LNCaP clone FGC (cell line): Measurements from ENCODE around the gene COL7A1.

Experiments
- DNase-seq: peaks from one replicate; pipeline ENCODE4 v3.0.0-alpha.2; 2011; ENCODE audit warnings: low read depth
- H3K4me3 ChIP-seq: 2 replicates; pipeline ENCODE4 v1.5.1; 2011; ENCODE audit warnings: mild to moderate bottlenecking, low read depth, low read length, control low read depth
- CTCF ChIP-seq: IDR thresholded peaks from 2 replicates; pipeline ENCODE4 v1.5.1; 2012; ENCODE audit warnings: mild to moderate bottlenecking; ENCODE audit not compliant: control insufficient read depth, insufficient read depth; ENCODE audit errors: extremely low read depth

The COL7A1 gene

DNA sequence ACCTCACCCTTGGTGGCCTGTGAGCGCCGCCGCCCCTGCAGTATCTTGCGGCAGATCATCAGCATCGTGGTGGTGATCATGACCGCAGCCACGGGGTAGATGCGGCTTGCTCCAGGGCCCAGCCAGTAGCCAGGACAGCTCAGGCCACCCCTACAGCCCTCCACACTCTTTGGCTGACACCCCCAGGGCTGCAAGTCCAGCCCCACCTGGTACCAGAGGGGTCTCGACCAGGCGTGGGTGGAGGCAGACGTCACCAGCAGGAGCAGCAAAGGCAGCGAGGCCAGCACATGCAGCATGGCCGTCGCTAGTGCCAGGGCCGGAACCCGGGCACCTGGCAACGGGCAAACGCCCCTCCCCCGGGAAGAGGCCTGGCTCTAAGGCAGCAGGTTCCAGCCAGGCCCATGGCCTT lies 26.3 kb upstream of the COL7A1 start, which contains the start of gene TMEM89:
TMEM89 (minus strand) TSS at position 309 of the 409 bp plus-strand sequence; CDS start at position 296, 13 bp downstream.
- no peak within 1 kb of the TSS for H3K4me3 ChIP-seq
- TF ChIP-seq CTCF, result no peak
- DNase-seq, result no peak

GRCh38 chr3:48619541-48620524 lies 24.7 kb upstream of the COL7A1 start:
- peak; percentile 30 for DNase-seq
- H3K4me3 ChIP-seq, result no peak overlapping the region
- TF ChIP-seq CTCF, result no peak

GRCh38 chr3:48617559-48617958 lies 22.4 kb upstream of the COL7A1 start:
- TF ChIP-seq CTCF, result no peak
- no peak for DNase-seq

DNA sequence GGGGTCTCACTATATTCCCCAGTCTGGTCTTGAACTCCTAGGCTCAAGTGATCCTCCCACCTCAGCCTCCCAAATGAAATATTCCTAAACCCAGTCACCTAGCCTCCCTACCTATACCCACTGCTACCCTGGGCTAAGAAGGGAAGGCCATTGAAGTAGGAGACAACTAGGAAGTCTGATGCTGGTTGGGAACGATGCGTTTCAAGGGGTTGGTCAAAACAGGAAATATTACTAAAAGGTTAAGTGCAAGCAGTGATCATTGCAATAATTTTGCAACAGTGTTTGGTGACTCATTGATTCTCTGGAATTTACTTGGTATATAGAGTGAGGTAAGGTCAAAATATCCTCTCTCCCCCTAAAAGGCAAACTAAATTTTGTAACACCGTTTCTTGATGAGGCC lies 18.9 kb upstream of the COL7A1 start:
- no peak for DNase-seq
- no peak overlapping the region for H3K4me3 ChIP-seq
- no peak for TF ChIP-seq CTCF

More at GRCh38 chr3:48617559-48617958, 22.4 kb upstream of the COL7A1 start:
- no peak overlapping the region for H3K4me3 ChIP-seq

DNA sequence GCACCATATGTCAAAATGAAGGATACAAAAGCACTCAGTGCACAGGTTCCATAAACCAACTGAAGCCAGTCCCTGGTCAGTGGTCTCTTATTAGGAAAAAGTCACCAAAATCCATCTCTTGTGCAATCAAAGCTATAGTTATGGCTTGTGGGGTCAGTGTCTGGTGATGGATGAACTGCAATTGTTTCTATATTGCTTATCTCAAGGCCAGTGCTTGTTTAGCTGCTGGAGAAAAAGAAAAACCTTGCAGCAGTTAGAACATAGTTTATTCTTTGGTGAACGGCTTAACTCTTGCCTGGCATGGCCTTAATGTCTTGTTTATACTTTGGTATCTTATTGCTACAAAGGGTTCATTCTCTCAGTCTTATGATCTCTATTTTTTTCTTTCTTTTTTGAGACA lies 17.2 kb upstream of the COL7A1 start:
- no peak for TF ChIP-seq CTCF
- no peak for DNase-seq
- H3K4me3 ChIP-seq, result no peak overlapping the region

GRCh38 chr3:48609088-48610005 lies 14.2 kb upstream of the COL7A1 start, which contains the start of gene UQCRC1:
Gene UQCRC1 (minus strand): TSS chr3:48609646. CDS start chr3:48609620, 26 bp downstream.
- peak within 1 kb of the TSS; percentile 86 for H3K4me3 ChIP-seq
- TF ChIP-seq CTCF, result peak; percentile 85
- peak; percentile 76 for DNase-seq
